Skin epidermis (tissue), 12 donors: ENCODE results near the gene SPP1.
A peak's percentile ranks its signal among the peaks of the same experiment; 100 is the strongest.
"Not testable (repeated sequence)": the region's sequence is repeated elsewhere in the genome, so short reads cannot be mapped to it uniquely, and the experiment has no call there.

Source experiments
- H3K27ac ChIP-seq, 21 experiments: fragments of 200-600 bp; sonication (generic) in 11 of 21; one replicate each; pipeline ENCODE4 v1.5.0; 2020; ENCODE audit warnings: mild to moderate bottlenecking in 3 of 21, inconsistent platforms in 2 of 21, moderate library complexity in 2 of 21
- H3K4me3 ChIP-seq, 7 experiments: fragments of 200-600 bp; sonication (generic) in 2 of 7; one replicate each; pipeline ENCODE4 v1.5.0; 2020; ENCODE audit warnings: inconsistent platforms in 2 of 7, mild to moderate bottlenecking in 2 of 7, moderate library complexity in 1 of 7

The SPP1 gene

GRCh38 chr4:87983996-87984395, 8.5 kb downstream of the SPP1 start:
- Histone ChIP-seq H3K4me3 (no peak overlapping the region), H3K27ac (no peak overlapping the region)

DNA sequence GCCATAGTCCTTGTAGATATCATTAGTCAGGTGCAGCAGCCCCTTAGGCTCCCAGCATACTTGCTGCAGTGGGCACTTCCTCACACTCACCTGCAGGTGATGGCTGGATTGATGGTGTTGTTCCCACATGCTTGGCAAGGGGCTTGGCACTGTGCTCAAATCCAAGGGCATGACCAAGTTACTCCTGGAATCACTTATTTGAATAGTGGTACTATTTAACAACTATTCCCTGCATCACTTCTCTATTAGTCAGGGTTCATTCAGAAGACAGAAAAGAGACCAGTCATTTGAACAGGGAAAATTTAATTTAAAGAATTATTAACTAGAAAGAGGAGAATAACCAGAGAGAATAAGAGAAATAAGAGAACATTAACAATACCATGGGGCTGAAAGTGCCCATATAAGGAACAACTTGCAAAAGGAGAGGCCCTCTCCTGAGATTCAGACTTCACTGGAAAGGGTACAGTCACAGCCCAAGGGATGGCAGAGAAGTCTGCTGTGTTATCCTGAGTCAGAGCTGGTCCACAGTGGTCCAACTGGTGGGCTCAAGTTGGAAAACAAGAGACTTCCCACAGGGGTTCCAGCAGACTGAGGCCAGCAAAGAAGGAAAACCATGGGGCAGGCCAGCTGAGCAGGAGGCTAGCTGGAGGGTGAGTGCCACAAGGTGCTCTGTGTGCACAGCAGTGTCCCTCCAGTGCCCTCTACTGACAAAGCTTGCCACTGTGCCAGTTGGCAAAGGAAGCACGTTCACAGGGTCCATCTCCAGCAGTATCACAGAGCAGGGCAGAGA, 9.8 kb downstream of the SPP1 start:
- Histone ChIP-seq H3K27ac (no peak overlapping the region), H3K4me3 (no peak overlapping the region)

- no peak overlapping the region for H3K4me3 ChIP-seq
- no peak overlapping the region for H3K27ac ChIP-seq
These were observed 10.3 kb downstream of the SPP1 start for GRCh38 chr4:87985887-87986200.

DNA sequence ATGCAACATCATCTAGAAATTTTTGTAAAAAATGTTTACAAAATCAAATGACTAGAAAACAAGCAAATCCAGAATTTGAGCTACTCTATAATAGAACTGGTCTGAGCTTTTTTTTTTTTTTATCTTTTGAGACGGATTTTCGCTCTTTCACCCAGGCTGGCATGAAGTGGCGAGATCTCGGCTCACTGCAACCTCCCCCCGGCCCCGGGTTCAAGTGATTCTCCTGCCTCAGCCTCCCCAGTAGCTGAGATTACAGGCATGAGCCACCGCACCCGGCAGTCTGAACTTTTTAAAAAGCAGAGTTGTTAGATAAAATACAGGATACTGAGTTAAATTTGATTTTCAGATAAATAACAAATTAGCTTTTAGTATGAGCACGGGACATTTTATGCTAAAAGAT, 11.0 kb downstream of the SPP1 start:
- Histone ChIP-seq H3K4me3 (no peak overlapping the region), H3K27ac (no peak overlapping the region)

GRCh38 chr4:87989765-87990164, 14.3 kb downstream of the SPP1 start:
- no peak overlapping the region for H3K27ac ChIP-seq
- no peak overlapping the region for H3K4me3 ChIP-seq

DNA sequence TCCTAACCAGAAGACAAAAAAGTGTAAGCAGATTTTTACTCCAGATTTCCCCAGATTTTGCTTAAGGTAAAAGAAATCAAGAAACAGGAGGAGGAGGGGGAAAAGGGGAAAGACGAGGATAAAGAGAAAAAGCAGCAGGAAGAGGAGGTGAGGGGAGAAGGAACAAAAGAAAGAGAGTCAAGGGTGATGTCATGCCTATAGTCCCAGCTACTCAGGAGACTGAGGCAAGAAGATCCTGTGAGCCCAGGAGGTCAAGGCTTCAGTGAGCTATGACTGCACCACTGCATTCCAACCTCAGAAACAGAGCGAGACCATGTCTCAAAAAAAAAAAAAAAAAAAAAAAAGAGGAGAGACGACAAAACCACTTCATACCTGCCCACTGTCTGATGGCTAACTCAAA, 19.9 kb downstream of the SPP1 start:
- Histone ChIP-seq H3K27ac (no peak overlapping the region), H3K4me3 (no peak overlapping the region)

DNA sequence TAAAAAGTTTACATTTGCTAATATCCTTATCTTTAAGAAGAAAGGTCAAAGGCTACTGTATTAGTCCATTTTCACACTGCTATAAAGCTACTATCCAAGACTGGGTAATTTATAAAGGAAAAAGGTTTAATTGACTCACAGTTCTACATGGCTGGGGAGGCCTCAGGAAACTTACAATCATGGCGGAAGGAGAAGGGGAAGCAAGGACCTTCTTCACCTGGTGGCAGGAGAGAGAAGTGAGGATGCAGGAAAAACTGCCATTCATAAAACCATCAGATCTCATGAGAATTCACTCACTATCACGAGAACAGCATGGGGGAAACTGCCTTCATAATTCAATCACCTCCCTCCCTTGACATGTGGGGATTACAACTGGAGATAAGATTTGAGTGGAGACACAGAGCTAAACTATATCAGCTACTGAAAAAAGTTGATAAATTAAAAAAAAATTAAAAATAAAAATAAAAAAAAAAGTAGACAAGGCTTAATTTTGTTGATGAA, 23.7 kb downstream of the SPP1 start:
- H3K4me3 ChIP-seq, H3K27ac ChIP-seq: not testable (repeated sequence)

DNA sequence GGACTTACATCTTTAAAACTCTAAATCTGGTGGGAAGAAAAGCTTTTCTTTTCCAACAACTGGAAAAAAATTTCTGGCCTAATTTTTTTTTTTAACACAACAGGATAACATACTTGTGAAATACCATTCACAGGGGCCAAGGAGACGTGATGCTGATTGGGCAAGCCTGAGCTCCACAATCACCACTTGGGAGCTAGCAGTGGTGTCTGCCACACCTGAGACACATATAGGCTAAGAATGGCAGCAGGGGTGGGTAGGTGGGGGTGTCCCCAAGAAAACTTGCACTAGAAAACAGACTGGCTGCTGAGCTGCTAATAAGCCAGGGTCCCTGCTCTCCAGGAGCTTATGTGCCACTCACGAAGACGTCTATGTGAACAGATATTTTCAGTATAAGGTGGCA, 26.4 kb downstream of the SPP1 start:
- Histone ChIP-seq H3K4me3 (no peak overlapping the region), H3K27ac (no peak overlapping the region)

DNA sequence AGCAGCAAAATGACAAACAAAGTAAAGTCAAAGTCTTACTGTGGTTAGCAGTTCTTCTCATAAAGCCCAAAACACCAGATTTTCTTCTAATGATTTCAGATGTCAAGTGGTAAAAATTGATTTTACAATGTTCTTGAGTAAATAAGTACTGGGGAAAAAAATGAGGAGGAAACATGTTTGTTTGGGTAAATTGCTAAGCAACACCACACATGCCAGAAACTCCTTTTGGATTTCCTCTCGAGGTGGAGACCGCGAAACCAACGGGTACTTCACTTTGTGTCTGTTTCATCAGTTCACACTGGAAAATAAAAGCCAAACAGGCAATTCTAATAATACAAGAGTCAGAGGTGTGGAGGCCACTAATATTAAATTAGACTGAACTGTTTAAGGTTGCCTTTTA, 27.3 kb downstream of the SPP1 start:
- Histone ChIP-seq H3K27ac (peak overlapping the region in 2 of 21 experiments; percentile 9 to 47), H3K4me3 (no peak overlapping the region)

- Histone ChIP-seq H3K4me3 (no peak overlapping the region), H3K27ac (peak overlapping the region in 2 of 21 experiments; percentile 9 to 47)
These were observed 27.7 kb downstream of the SPP1 start for GRCh38 chr4:88003261-88003660.

DNA sequence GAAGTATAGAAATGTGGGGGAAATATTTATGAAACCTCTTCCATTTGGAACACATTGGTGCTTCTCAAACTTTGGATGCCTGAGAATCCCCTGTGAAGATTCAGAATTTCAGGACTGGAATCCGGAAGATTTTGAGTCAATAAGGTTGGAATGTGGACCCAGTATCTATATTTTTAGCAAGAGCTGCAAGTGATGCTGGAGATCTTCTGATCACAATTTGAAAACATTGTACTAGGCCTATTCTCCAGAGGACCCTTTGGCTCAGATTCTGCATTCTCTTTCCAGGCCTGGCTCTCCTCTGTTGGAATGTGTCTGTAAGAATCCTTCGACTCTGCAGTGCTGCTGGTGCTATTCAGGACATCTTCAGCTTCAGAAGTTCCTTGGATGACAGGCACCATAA, 29.6 kb downstream of the SPP1 start:
- no peak overlapping the region for H3K4me3 ChIP-seq
- H3K27ac ChIP-seq = peak overlapping the region in 1 of 21 experiments; percentile 10

DNA sequence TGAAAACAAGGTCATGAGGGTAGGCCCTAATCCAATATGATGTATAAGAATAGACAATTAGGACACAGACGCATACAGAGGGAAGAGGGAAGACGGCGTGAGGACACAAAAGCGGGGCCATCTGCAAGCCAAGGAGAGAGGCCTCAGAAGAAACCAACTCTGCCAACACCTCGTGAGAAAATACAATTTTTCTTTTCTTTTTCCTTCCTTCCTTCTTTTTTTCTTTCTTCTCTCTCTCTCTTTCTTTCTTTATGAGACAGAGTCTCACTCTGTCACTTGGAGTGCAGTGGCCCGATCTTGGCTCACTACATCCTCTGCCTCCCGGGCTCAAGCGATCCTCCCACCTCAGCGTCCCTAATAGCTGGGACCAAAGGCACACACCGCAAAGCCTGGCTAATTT, 30.4 kb downstream of the SPP1 start:
- Histone ChIP-seq H3K27ac (no peak overlapping the region), H3K4me3 (no peak overlapping the region)

DNA sequence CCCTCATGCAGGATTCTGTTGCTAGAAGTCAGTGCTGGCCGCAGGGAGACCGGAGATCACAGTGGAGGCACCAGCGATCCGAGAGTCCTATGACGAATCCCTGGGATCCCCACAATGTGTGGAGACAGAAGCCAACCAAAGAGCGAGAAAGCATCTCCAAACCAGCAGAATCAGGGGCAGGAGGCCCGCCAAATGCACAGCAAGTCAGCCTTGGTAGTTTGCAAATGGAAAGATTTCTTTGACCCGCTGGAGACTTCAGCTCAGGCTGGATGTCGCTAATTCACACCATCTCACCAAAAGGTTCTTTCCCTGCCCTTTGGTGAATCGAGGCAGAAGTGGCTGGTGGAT, 31.4 kb downstream of the SPP1 start:
- Histone ChIP-seq H3K4me3 (peak overlapping the region; percentile 70 to 96 (median 85)), H3K27ac (peak overlapping the region in 9 of 21 experiments; percentile 19 to 87 (median 47))

- Histone ChIP-seq H3K4me3 (peak within 1 kb of the TSS; percentile 70 to 96 (median 85)), H3K27ac (peak within 1 kb of the TSS in 19 of 21 experiments; percentile 19 to 88 (median 76))
These were observed 32.0 kb downstream of the SPP1 start, which contains the start of gene PKD2 for GRCh38 chr4:88007304-88008121. Gene PKD2 (plus strand): TSS chr4:88007635. CDS start chr4:88007734, 99 bp downstream.

- H3K4me3 ChIP-seq = peak overlapping the region; percentile 70 to 96 (median 85)
- H3K27ac ChIP-seq = peak overlapping the region in 18 of 21 experiments; percentile 37 to 88 (median 76)
These were observed 32.7 kb downstream of the SPP1 start for GRCh38 chr4:88008122-88008742.

GRCh38 chr4:88008743-88009171, 33.2 kb downstream of the SPP1 start:
- Histone ChIP-seq H3K27ac (peak overlapping the region in 2 of 21 experiments; percentile 79 to 88), H3K4me3 (peak overlapping the region; percentile 70 to 96 (median 85))

DNA sequence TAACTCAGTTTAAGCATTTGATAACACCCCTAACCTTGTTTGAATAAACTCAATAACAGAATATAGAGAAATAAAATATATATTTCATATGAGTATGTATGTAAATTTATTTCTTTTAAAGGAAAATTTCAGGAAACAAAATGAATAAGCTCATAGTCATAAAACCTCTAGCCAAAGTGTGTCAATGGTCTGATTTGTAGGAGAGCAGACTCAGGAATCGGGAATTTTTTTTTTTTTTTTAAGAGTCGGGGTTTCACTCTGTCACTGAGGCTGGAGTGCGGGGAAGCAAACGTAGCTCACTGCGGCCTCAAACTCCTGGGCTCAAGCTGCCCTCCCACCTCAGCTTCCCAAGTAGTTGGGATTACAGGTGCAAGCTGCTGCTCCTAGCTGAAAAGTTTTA, 34.4 kb downstream of the SPP1 start:
- H3K4me3 ChIP-seq = no peak overlapping the region
- H3K27ac ChIP-seq = no peak overlapping the region

GRCh38 chr4:88010966-88011365, 35.5 kb downstream of the SPP1 start:
- Histone ChIP-seq H3K4me3 (no peak overlapping the region), H3K27ac (no peak overlapping the region)

GRCh38 chr4:88012647-88013046, 37.1 kb downstream of the SPP1 start:
- H3K4me3 ChIP-seq = no peak overlapping the region
- H3K27ac ChIP-seq = no peak overlapping the region

DNA sequence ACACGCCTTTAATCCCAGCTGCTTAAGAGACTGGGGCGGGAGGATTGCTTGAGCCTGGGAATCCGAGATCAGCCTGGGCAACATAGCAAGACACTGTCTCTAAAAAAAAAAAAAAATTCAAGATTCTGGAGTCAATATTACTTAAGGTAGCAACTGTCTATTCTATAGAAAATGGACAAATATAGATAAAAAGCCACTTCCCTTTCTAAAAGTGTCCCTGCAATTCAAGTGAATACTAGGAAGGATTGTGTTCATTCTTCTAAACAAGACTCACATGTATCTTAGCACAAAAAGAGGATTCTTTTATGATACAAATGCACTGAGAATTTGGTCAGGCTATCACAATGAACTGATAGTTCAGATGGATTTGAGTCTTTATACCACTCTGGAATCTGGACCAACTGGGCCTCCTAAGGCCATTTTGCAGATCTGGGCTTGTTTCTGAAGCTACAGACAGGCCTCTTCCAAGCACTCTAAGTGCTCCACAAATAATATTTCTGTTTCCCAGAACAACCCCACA, 38.9 kb downstream of the SPP1 start:
- H3K27ac ChIP-seq = no peak overlapping the region
- H3K4me3 ChIP-seq = no peak overlapping the region
